ENCODE results near the gene LAIR2.

DNA sequence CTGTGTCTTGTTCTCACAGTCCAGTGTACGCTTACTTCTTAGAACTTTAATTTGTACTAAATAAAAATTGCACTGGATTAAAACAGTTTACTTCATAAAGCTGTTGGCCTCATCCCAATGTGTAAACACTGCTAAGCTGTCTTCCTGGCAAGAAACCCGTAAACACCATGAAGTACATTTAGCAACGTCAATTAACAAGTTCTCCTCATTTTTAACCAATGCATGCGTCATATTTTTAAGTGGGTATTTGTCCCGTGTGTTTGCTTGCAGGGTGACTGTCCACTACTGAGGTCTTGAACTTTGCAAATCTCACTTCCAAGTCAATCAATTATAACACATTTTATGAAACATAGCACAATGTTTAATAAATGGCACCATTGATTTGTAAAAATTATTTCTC, 28.2 kb downstream of the LAIR2 start:
- TF ChIP-seq, protein P1, sequence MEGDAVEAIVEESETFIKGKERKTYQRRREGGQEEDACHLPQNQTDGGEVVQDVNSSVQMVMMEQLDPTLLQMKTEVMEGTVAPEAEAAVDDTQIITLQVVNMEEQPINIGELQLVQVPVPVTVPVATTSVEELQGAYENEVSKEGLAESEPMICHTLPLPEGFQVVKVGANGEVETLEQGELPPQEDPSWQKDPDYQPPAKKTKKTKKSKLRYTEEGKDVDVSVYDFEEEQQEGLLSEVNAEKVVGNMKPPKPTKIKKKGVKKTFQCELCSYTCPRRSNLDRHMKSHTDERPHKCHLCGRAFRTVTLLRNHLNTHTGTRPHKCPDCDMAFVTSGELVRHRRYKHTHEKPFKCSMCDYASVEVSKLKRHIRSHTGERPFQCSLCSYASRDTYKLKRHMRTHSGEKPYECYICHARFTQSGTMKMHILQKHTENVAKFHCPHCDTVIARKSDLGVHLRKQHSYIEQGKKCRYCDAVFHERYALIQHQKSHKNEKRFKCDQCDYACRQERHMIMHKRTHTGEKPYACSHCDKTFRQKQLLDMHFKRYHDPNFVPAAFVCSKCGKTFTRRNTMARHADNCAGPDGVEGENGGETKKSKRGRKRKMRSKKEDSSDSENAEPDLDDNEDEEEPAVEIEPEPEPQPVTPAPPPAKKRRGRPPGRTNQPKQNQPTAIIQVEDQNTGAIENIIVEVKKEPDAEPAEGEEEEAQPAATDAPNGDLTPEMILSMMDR (IDR thresholded peaks at IDR 0.05): no peak
- no peak for TF ChIP-seq ZFX (IDR thresholded peaks at IDR 0.05; ENCODE audit: borderline replicate concordance)

Measured in 22Rv1 (cell line).